ENCODE data around the gene MDM4. TPM values are rescaled to one million over a fixed set of nuclear protein-coding genes. Genes with fewer than 3 reads are reported as not detected.

Gene MDM4
- total RNA-seq, 1 experiment from 2014 or later: 42.1 TPM

GRCh38 chr1:204563780-204564179 is 47.6 kb downstream of the MDM4 start:
- Histone ChIP-seq H3K4me3 (ENCODE audit: low read depth in 2 of 2, low read length in 2 of 2) (no peak overlapping the region), H3K9me3 (ENCODE audit: control insufficient read depth, insufficient read depth, low read depth, low read length) (no peaks in the 10 kb centered on the region), H3K36me3 (ENCODE audit: control insufficient read depth, insufficient read depth, low read length) (no peaks in the 10 kb centered on the region), H3K27ac (ENCODE audit: low read length) (no peak overlapping the region), H3K4me1 (ENCODE audit: control insufficient read depth, insufficient read depth, low read length) (peaks cover 15% of the 10 kb centered on the region), H3K27me3 (ENCODE audit: control insufficient read depth, insufficient read depth, low read length) (no peaks in the 10 kb centered on the region)
- CTCF ChIA-PET: interaction anchor here (0.5 to 3.9 kb wide), 2 partner anchors 238 to 243 kb away, joined by 3 to 61 read pairs; no protein-coding TSS in a partner anchor
- intact Hi-C loops (cut with micrococcal nuclease; ENCODE audit: unreplicated experiment) (loop anchor here (10.0 kb wide), 1 partner anchor 381 kb away; no protein-coding TSS in a partner anchor), in situ Hi-C loops (cut with HindIII; ENCODE audit: low pct_unique_long_range_greater_than_20kb, low sequenced_read_pairs) (no loop called here)
- no peak for TF ChIP-seq SIN3A (IDR thresholded peaks at IDR 0.05; ENCODE audit: borderline replicate concordance, insufficient read depth, low read depth, low read length)
- no peak for TF ChIP-seq REST (IDR thresholded peaks at IDR 0.05; ENCODE audit: insufficient read depth in 1 of 2, low read depth in 2 of 2, low read length in 1 of 2)
- no peak for TF ChIP-seq POLR2AphosphoS5 (IDR thresholded peaks at IDR 0.05; ENCODE audit: low read depth, low read length)
- TF ChIP-seq, protein P1, sequence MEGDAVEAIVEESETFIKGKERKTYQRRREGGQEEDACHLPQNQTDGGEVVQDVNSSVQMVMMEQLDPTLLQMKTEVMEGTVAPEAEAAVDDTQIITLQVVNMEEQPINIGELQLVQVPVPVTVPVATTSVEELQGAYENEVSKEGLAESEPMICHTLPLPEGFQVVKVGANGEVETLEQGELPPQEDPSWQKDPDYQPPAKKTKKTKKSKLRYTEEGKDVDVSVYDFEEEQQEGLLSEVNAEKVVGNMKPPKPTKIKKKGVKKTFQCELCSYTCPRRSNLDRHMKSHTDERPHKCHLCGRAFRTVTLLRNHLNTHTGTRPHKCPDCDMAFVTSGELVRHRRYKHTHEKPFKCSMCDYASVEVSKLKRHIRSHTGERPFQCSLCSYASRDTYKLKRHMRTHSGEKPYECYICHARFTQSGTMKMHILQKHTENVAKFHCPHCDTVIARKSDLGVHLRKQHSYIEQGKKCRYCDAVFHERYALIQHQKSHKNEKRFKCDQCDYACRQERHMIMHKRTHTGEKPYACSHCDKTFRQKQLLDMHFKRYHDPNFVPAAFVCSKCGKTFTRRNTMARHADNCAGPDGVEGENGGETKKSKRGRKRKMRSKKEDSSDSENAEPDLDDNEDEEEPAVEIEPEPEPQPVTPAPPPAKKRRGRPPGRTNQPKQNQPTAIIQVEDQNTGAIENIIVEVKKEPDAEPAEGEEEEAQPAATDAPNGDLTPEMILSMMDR (IDR thresholded peaks at IDR 0.05): no peak
- no peak for TF ChIP-seq TCF7L2 (IDR thresholded peaks at IDR 0.05; ENCODE audit: low read depth, low read length)
- no TSS peak for BruUV-seq (replicated peaks)
- DNase-seq (ENCODE audit: low read depth, low spot score): no peak
- POLR2A ChIA-PET: interaction anchor here (0.6 kb wide), 1 partner anchor 183 kb away, joined by 3 read pairs; no protein-coding TSS in a partner anchor
- ATAC-seq: no peak

GRCh38 chr1:204564835-204565234 is 48.6 kb downstream of the MDM4 start:
- peaks cover 15% of the 10 kb centered on the region for H3K4me1 ChIP-seq (ENCODE audit: control insufficient read depth, insufficient read depth, low read length)
- H3K36me3 ChIP-seq (ENCODE audit: control insufficient read depth, insufficient read depth, low read length): no peaks in the 10 kb centered on the region
- H3K27ac ChIP-seq (ENCODE audit: low read length): no peak overlapping the region
- H3K9me3 ChIP-seq (ENCODE audit: control insufficient read depth, insufficient read depth, low read depth, low read length): no peaks in the 10 kb centered on the region
- DNase-seq (ENCODE audit: low read depth, low spot score): no peak
- in situ Hi-C loops (cut with HindIII; ENCODE audit: low pct_unique_long_range_greater_than_20kb, low sequenced_read_pairs) (no loop called here), intact Hi-C loops (cut with micrococcal nuclease; ENCODE audit: unreplicated experiment) (loop anchor here (10.0 kb wide), 1 partner anchor 380 kb away; no protein-coding TSS in a partner anchor)
- TF ChIP-seq, protein P1 (IDR thresholded peaks at IDR 0.05): no peak
- TF ChIP-seq REST (IDR thresholded peaks at IDR 0.05; ENCODE audit: insufficient read depth in 1 of 2, low read depth in 2 of 2, low read length in 1 of 2) (no peak), TCF7L2 (IDR thresholded peaks at IDR 0.05; ENCODE audit: low read depth, low read length) (no peak), SIN3A (IDR thresholded peaks at IDR 0.05; ENCODE audit: borderline replicate concordance, insufficient read depth, low read depth, low read length) (no peak), POLR2AphosphoS5 (IDR thresholded peaks at IDR 0.05; ENCODE audit: low read depth, low read length) (no peak)
- no TSS peak for BruUV-seq (replicated peaks)
- no peak overlapping the region for H3K4me3 ChIP-seq (ENCODE audit: low read depth in 2 of 2, low read length in 2 of 2)
- ChIA-PET POLR2A (no interaction called here), CTCF (interaction anchor here (1.0 to 3.9 kb wide), 3 partner anchors 10 to 242 kb away, joined by 3 to 61 read pairs (median 3); no protein-coding TSS in a partner anchor)
- H3K27me3 ChIP-seq (ENCODE audit: control insufficient read depth, insufficient read depth, low read length): no peaks in the 10 kb centered on the region
- ATAC-seq: no peak
